HCEC 1CT (cell line): Measurements from ENCODE around the gene CMTM8.
"Not testable (repeated sequence)": the region's sequence is repeated elsewhere in the genome, so short reads cannot be mapped to it uniquely, and the experiment has no call there.

ENCODE experiments used
- DNase-seq: peaks from one replicate; pipeline ENCODE4 v3.0.0-alpha.2; 2017

The CMTM8 gene

GRCh38 chr3:32238453-32239306 is at the start of gene CMTM8:
TSS of gene CMTM8 (plus strand) at chr3:32238680. CDS start at chr3:32238973, 293 bp downstream.
- no peak for DNase-seq

GRCh38 chr3:32189693-32190092 is 48.8 kb upstream of the CMTM8 start:
- DNase-seq, result no peak

GRCh38 chr3:32190556-32190955 is 47.9 kb upstream of the CMTM8 start:
- DNase-seq, result not testable (repeated sequence)

GRCh38 chr3:32193101-32193500 is 45.4 kb upstream of the CMTM8 start:
- DNase-seq, result no peak

GRCh38 chr3:32194653-32195052 is 43.8 kb upstream of the CMTM8 start:
- DNase-seq, result no peak

- DNase-seq, result no peak
Measured at GRCh38 chr3:32195995-32196540, 42.4 kb upstream of the CMTM8 start.

GRCh38 chr3:32197991-32198390 is 40.5 kb upstream of the CMTM8 start:
- DNase-seq, result no peak

GRCh38 chr3:32198714-32199113 is 39.8 kb upstream of the CMTM8 start:
- no peak for DNase-seq

- no peak for DNase-seq
Measured at GRCh38 chr3:32200490-32200889, 38.0 kb upstream of the CMTM8 start.

GRCh38 chr3:32200992-32201758 is 37.3 kb upstream of the CMTM8 start:
- no peak for DNase-seq

- no peak for DNase-seq
Measured at GRCh38 chr3:32202496-32202895, 36.0 kb upstream of the CMTM8 start.

- peak; percentile 31 for DNase-seq
Measured at GRCh38 chr3:32203854-32204253, 34.6 kb upstream of the CMTM8 start.

GRCh38 chr3:32208447-32208846 is 30.0 kb upstream of the CMTM8 start:
- DNase-seq, result no peak

- no peak for DNase-seq
Measured at GRCh38 chr3:32215185-32215584, 23.3 kb upstream of the CMTM8 start.

GRCh38 chr3:32216172-32216783 is 22.2 kb upstream of the CMTM8 start:
- no peak for DNase-seq

- no peak for DNase-seq
Measured at GRCh38 chr3:32217339-32217738, 21.1 kb upstream of the CMTM8 start.

GRCh38 chr3:32219537-32219936 is 18.9 kb upstream of the CMTM8 start:
- no peak for DNase-seq

- DNase-seq, result no peak
Measured at GRCh38 chr3:32220006-32220405, 18.5 kb upstream of the CMTM8 start.

- no peak for DNase-seq
Measured at GRCh38 chr3:32222950-32223349, 15.5 kb upstream of the CMTM8 start.

GRCh38 chr3:32224016-32224516 is 14.4 kb upstream of the CMTM8 start:
- no peak for DNase-seq

GRCh38 chr3:32226875-32227500 is 11.5 kb upstream of the CMTM8 start:
- peak; percentile 78 for DNase-seq

GRCh38 chr3:32228743-32229142 is 9.7 kb upstream of the CMTM8 start:
- not testable (repeated sequence) for DNase-seq

- no peak for DNase-seq
Measured at GRCh38 chr3:32229565-32229964, 8.9 kb upstream of the CMTM8 start.
